HG02571 (cell line): ENCODE results near the gene EIF1B.

ENCODE experiments used
- ATAC-seq: cut with Tn5 transposase; IDR thresholded peaks from one replicate; pipeline ENCODE4 v1.9.1; 2021; ENCODE audit warnings: mild to moderate bottlenecking, moderate library complexity; ENCODE audit not compliant: unreplicated experiment

The EIF1B gene

GRCh38 chr3:40340541-40341170, 31.1 kb downstream of the EIF1B start:
- ATAC-seq = no peak

GRCh38 chr3:40341671-40342070, 32.2 kb downstream of the EIF1B start:
- ATAC-seq = no peak

GRCh38 chr3:40350529-40350928, 41.0 kb downstream of the EIF1B start:
- no peak for ATAC-seq

GRCh38 chr3:40355410-40355809, 45.9 kb downstream of the EIF1B start:
- ATAC-seq = no peak

- ATAC-seq = no peak
Measured at GRCh38 chr3:40358454-40358853, 48.9 kb downstream of the EIF1B start.
